Brain microvascular endothelial cell (primary cell): Measurements from ENCODE around the gene SLC44A1.

ENCODE experiments used
- DNase-seq: peaks from one replicate; pipeline ENCODE4 v3.0.0-alpha.2; 2020
- H3K27ac ChIP-seq: fragments of 250-450 bp; sonication (Bioruptor Pico); 2 replicates; pipeline ENCODE4 v1.5.1; 2020; ENCODE audit warnings: mild to moderate bottlenecking, moderate library complexity
- H3K27me3 ChIP-seq: fragments of 250-450 bp; sonication (Bioruptor Pico); replicated peaks from 2 replicates; pipeline ENCODE4 v1.5.1; 2020; ENCODE audit warnings: mild to moderate bottlenecking
- H3K36me3 ChIP-seq: fragments of 250-450 bp; sonication (Bioruptor Pico); replicated peaks from 2 replicates; pipeline ENCODE4 v1.5.1; 2020; ENCODE audit warnings: mild to moderate bottlenecking
- H3K4me3 ChIP-seq: 2 replicates; pipeline ENCODE4 v1.5.1; 2011; ENCODE audit warnings: low read depth, mild to moderate bottlenecking, control low read depth, low read length, moderate library complexity
- CTCF ChIP-seq: IDR thresholded peaks from 2 replicates; pipeline ENCODE4 v1.5.1; 2011; ENCODE audit warnings: low read depth, mild to moderate bottlenecking, moderate library complexity, low read length, control low read depth, inconsistent platforms; ENCODE audit errors: missing control alignments
- in situ Hi-C: cut with HindIII; loops from 2 replicates; pipeline ENCODE4 v1.10.0; 2017; ENCODE audit warnings: low sequenced_read_pairs, low pct_ligation_motif_present

SLC44A1 gene

GRCh38 chr9:105293408-105293807 is 49.0 kb downstream of the SLC44A1 start:
- Histone ChIP-seq H3K27ac (no peak overlapping the region), H3K27me3 (no peaks in the 10 kb centered on the region), H3K4me3 (no peak overlapping the region), H3K36me3 (no peaks in the 10 kb centered on the region)
- TF ChIP-seq CTCF = no peak
- in situ Hi-C loops = no loop called here
- DNase-seq = no peak

- in situ Hi-C loops = no loop called here
- H3K27me3 ChIP-seq = no peaks in the 10 kb centered on the region
- no peak for TF ChIP-seq CTCF
- DNase-seq = no peak
- no peak overlapping the region for H3K27ac ChIP-seq
- no peak overlapping the region for H3K4me3 ChIP-seq
- H3K36me3 ChIP-seq = no peaks in the 10 kb centered on the region
These were observed 50.7 kb downstream of the SLC44A1 start for GRCh38 chr9:105295201-105295550.

GRCh38 chr9:105295986-105296385 is 51.5 kb downstream of the SLC44A1 start:
- Histone ChIP-seq H3K27me3 (no peaks in the 10 kb centered on the region), H3K4me3 (no peak overlapping the region), H3K36me3 (no peaks in the 10 kb centered on the region), H3K27ac (peak overlapping the region; percentile 87)
- no peak for TF ChIP-seq CTCF
- in situ Hi-C loops = no loop called here
- DNase-seq = peak; percentile 6

GRCh38 chr9:105296445-105296844 is 52.0 kb downstream of the SLC44A1 start:
- Histone ChIP-seq H3K27me3 (no peaks in the 10 kb centered on the region), H3K36me3 (no peaks in the 10 kb centered on the region), H3K27ac (peak overlapping the region; percentile 87), H3K4me3 (no peak overlapping the region)
- no peak for TF ChIP-seq CTCF
- no peak for DNase-seq
- in situ Hi-C loops = no loop called here

- in situ Hi-C loops = no loop called here
- Histone ChIP-seq H3K27me3 (no peaks in the 10 kb centered on the region), H3K27ac (peak overlapping the region; percentile 87), H3K4me3 (no peak overlapping the region), H3K36me3 (no peaks in the 10 kb centered on the region)
- peak; percentile 92 for DNase-seq
- TF ChIP-seq CTCF = no peak
These were observed 52.4 kb downstream of the SLC44A1 start for GRCh38 chr9:105296877-105297287.

- Histone ChIP-seq H3K27me3 (no peaks in the 10 kb centered on the region), H3K36me3 (no peaks in the 10 kb centered on the region), H3K4me3 (no peak overlapping the region), H3K27ac (peak overlapping the region; percentile 87)
- DNase-seq = no peak
- in situ Hi-C loops = no loop called here
- no peak for TF ChIP-seq CTCF
These were observed 53.1 kb downstream of the SLC44A1 start for GRCh38 chr9:105297442-105298075.
